SK-N-SH (cell line): Measurements from ENCODE around the gene CEBPZ. TPM values are rescaled to one million over a fixed set of nuclear protein-coding genes. Genes with fewer than 3 reads are reported as not detected.

ENCODE experiments used
- CTCF ChIA-PET: fragments of 300-600, 350-600 bp; formaldehyde crosslinking; extraction: SDS; loops from one replicate; lab custom pipeline; 2021; lab: Yijun Ruan, JAX
- POLR2A ChIA-PET: fragments of 350-600 bp; sonication (Branson Sonifier 250); formaldehyde crosslinking; extraction: SDS; loops from one replicate; lab custom pipeline; 2020; ENCODE audit warnings: antibody characterized with exemption, inconsistent platforms; lab: Yijun Ruan, JAX
- DNase-seq: peaks from one replicate; pipeline ENCODE4 v3.0.0; 2012
- H2AFZ ChIP-seq: fragments of 200-600 bp; sonication (generic); 2 replicates; pipeline ENCODE4 v1.8.1; 2016; ENCODE audit warnings: antibody characterized with exemption, mild to moderate bottlenecking, low read depth
- H3F3A ChIP-seq: fragments of 200-600 bp; sonication (generic); replicated peaks from 2 replicates; pipeline ENCODE3; 2016; ENCODE audit warnings: antibody characterized with exemption, mild to moderate bottlenecking; ENCODE audit not compliant: insufficient read depth
- H3K27ac ChIP-seq, 2 experiments: fragments of 200-500 bp in 1 of 2; fragments of 200-600 bp in 1 of 2; sonication (Bioruptor generic) in 1 of 2; sonication (generic), shearing (Covaris generic) in 1 of 2; 2 replicates each; pipeline versions ENCODE4 v1.5.1 to v1.6.1; 2014 to 2016; ENCODE audit warnings: low read depth in 2 of 2, inconsistent platforms in 1 of 2, low read length in 1 of 2, mild to moderate bottlenecking in 1 of 2, mixed read lengths in 1 of 2
- H3K27me3 ChIP-seq: fragments of 200-600 bp; sonication (generic), shearing (Covaris generic); 2 replicates; pipeline ENCODE4 v1.6.1; 2016; ENCODE audit warnings: mixed run types; ENCODE audit not compliant: insufficient read depth
- H3K36me3 ChIP-seq, 2 experiments: fragments of 200-500 bp in 1 of 2; fragments of 200-600 bp in 1 of 2; sonication (Bioruptor generic) in 1 of 2; sonication (generic) in 1 of 2; replicated peaks in 1 of 2; 2 replicates each; pipeline versions ENCODE3 to v1.5.1; 2014 to 2016; ENCODE audit warnings: low read length in 1 of 2, mild to moderate bottlenecking in 1 of 2; ENCODE audit not compliant: insufficient read depth in 2 of 2, control insufficient read depth in 1 of 2
- H3K4me1 ChIP-seq, 2 experiments: fragments of 200-500 bp in 1 of 2; fragments of 200-600 bp in 1 of 2; sonication (Bioruptor generic) in 1 of 2; sonication (generic), shearing (Covaris generic) in 1 of 2; 2 replicates each; pipeline versions ENCODE4 v1.5.1 to v1.6.1; 2014 to 2016; ENCODE audit warnings: low read depth in 1 of 2, low read length in 1 of 2, mixed run types in 1 of 2; ENCODE audit not compliant: insufficient read depth in 2 of 2, control insufficient read depth in 1 of 2
- H3K4me2 ChIP-seq: fragments of 200-600 bp; sonication (generic), shearing (Covaris generic); 2 replicates; pipeline ENCODE4 v1.6.1; 2017; ENCODE audit warnings: mixed run types
- H3K4me3 ChIP-seq, 2 experiments: fragments of 200-500 bp in 1 of 2; fragments of 200-600 bp in 1 of 2; sonication (Bioruptor generic) in 1 of 2; sonication (generic), shearing (Covaris generic) in 1 of 2; 2 replicates each; pipeline versions ENCODE4 v1.5.1 to v1.8.1; 2014 to 2016; ENCODE audit warnings: low read depth in 2 of 2, inconsistent platforms in 1 of 2, low read length in 1 of 2, mild to moderate bottlenecking in 1 of 2, mixed read lengths in 1 of 2, moderate library complexity in 1 of 2
- H3K79me2 ChIP-seq: fragments of 200-600 bp; sonication (generic); 2 replicates; pipeline ENCODE4 v1.8.1; 2017; ENCODE audit warnings: mild to moderate bottlenecking; ENCODE audit not compliant: insufficient read depth
- H3K9ac ChIP-seq: fragments of 200-600 bp; sonication (generic); 2 replicates; pipeline ENCODE4 v1.6.1; 2017; ENCODE audit warnings: mixed run types
- H3K9me2 ChIP-seq: fragments of 200-600 bp; sonication (generic); 2 replicates; pipeline ENCODE4 v1.6.1; 2017; ENCODE audit warnings: mixed run types
- H3K9me3 ChIP-seq: fragments of 200-600 bp; sonication (generic); 2 replicates; pipeline ENCODE4 v1.6.1; 2017; ENCODE audit warnings: mixed run types, mild to moderate bottlenecking, moderate library complexity
- H4K20me1 ChIP-seq: fragments of 200-600 bp; sonication (generic); 2 replicates; pipeline ENCODE4 v1.6.1; 2017; ENCODE audit warnings: mild to moderate bottlenecking, mixed run types; ENCODE audit not compliant: insufficient read depth
- CHD2 ChIP-seq: fragments of 150-350 bp; IDR thresholded peaks from 2 replicates; pipeline ENCODE4 v1.6.1; 2018; ENCODE audit warnings: low read length; ENCODE audit not compliant: partially characterized antibody
- CTCF ChIP-seq: fragments of 200-600 bp; sonication (generic); IDR thresholded peaks from 2 replicates; pipeline ENCODE4 v1.6.1; 2017; ENCODE audit warnings: antibody characterized with exemption, mild to moderate bottlenecking, moderate library complexity
- ELF1 ChIP-seq: IDR thresholded peaks from 2 replicates; pipeline ENCODE4 v1.4.0; 2012
- EZH2phosphoT487 ChIP-seq: fragments of 200-600 bp; sonication (generic); IDR thresholded peaks from 2 replicates; pipeline ENCODE4 v1.6.1; 2017; ENCODE audit warnings: low read depth, mixed run types, mild to moderate bottlenecking, antibody characterized with exemption, moderate library complexity, borderline replicate concordance
- FOXJ3 ChIP-seq: sonication (generic); formaldehyde crosslinking; IDR thresholded peaks from 2 replicates; pipeline ENCODE4 v1.5.1; 2020; ENCODE audit warnings: mild to moderate bottlenecking, missing genetic modification reagents
- FOXM1 ChIP-seq: IDR thresholded peaks from 2 replicates; pipeline ENCODE4 v1.4.0; 2012; ENCODE audit warnings: low read depth, mild to moderate bottlenecking
- GABPA ChIP-seq: IDR thresholded peaks from 2 replicates; pipeline ENCODE4 v1.4.0; 2012; ENCODE audit warnings: low read depth, mild to moderate bottlenecking
- GATA2 ChIP-seq: sonication (generic); formaldehyde crosslinking; IDR thresholded peaks from 2 replicates; pipeline ENCODE4 v1.5.0; 2020; ENCODE audit warnings: mild to moderate bottlenecking, missing genetic modification reagents
- IRF3 ChIP-seq: fragments of 150-350 bp; IDR thresholded peaks from 2 replicates; pipeline ENCODE4 v1.6.1; 2016; ENCODE audit warnings: mild to moderate bottlenecking, low read depth, low read length
- MAX ChIP-seq: IDR thresholded peaks from 2 replicates; pipeline ENCODE4 v1.4.0; 2012; ENCODE audit warnings: low read depth
- MXI1 ChIP-seq: IDR thresholded peaks from 2 replicates; pipeline ENCODE4 v1.6.1; 2012; ENCODE audit warnings: mild to moderate bottlenecking, low read depth, low read length, improper control_type of control experiment
- NFIC ChIP-seq: IDR thresholded peaks from 2 replicates; pipeline ENCODE4 v1.4.0; 2012; ENCODE audit warnings: borderline replicate concordance
- NRF1 ChIP-seq: IDR thresholded peaks from 2 replicates; pipeline ENCODE4 v1.6.1; 2012; ENCODE audit warnings: low read depth, mild to moderate bottlenecking, low read length
- RAD21 ChIP-seq: IDR thresholded peaks from 2 replicates; pipeline ENCODE4 v1.6.1; 2012; ENCODE audit warnings: mild to moderate bottlenecking, low read length
- RXRA ChIP-seq: IDR thresholded peaks from 2 replicates; pipeline ENCODE4 v1.4.0; 2012; ENCODE audit warnings: low read depth, mild to moderate bottlenecking, borderline replicate concordance
- TAF1 ChIP-seq: IDR thresholded peaks from 2 replicates; pipeline ENCODE4 v1.6.1; 2012; ENCODE audit warnings: low read depth, mild to moderate bottlenecking, low read length, moderate library complexity, borderline replicate concordance
- TCF12 ChIP-seq: IDR thresholded peaks from 2 replicates; pipeline ENCODE4 v1.4.0; 2012
- USF1 ChIP-seq: IDR thresholded peaks from 2 replicates; pipeline ENCODE4 v1.4.0; 2012; ENCODE audit warnings: low read depth, borderline replicate concordance
- WGBS: methylation state at CpG from one replicate; pipeline ENCODE4 v1.1.6; 2017; ENCODE audit warnings: low lambda C conversion rate; 5-methylcytosine and 5-hydroxymethylcytosine counted together
- polyA plus RNA-seq, 3 experiments: library from polyadenylated mRNA; depleted of rRNA; stranded (reverse); fragments of >200 nt; gene quantifications; 2 replicates each; pipeline ENCODE4 v1.2.3, GENCODE V29; 2012
- TF ChIP-seq, protein P1 (sequence below): IDR thresholded peaks from 2 replicates; pipeline ENCODE4 v1.4.0; 2012; ENCODE audit warnings: low read depth, borderline replicate concordance

The CEBPZ gene
- polyA plus RNA-seq, 1 of the 3 experiments (the other 2 are of a cell fraction): 9.7 TPM

- Histone ChIP-seq H3K9me2 (no peaks in the 10 kb centered on the region), H3K27ac (no peak overlapping the region), H2AFZ (no peak overlapping the region), H3K27me3 (no peaks in the 10 kb centered on the region), H3K79me2 (peaks cover 10% of the 10 kb centered on the region), H3K9ac (no peak overlapping the region), H3F3A (no peaks in the 10 kb centered on the region), H3K36me3 (no peaks in the 10 kb centered on the region), H3K4me2 (no peak overlapping the region), H3K4me1 (peaks cover 5 to 7% of the 10 kb centered on the region in 2 experiments; a peak in 2 of 4 replicates), H3K9me3 (no peaks in the 10 kb centered on the region), H4K20me1 (no peaks in the 10 kb centered on the region)
- ChIA-PET CTCF (no interaction called here), POLR2A (interaction anchor here (0.7 kb wide), 1 partner anchor 10 kb away, joined by 3 read pairs; no protein-coding TSS in a partner anchor)
- DNase-seq: no peak
- WGBS: 90% methylated on average over 1 of the region's 1 CpG
- TF ChIP-seq FOXJ3 (CRISPR knock-in tag): no peak
- no peak for TF ChIP-seq EZH2phosphoT487
- TF ChIP-seq CHD2: no peak
- no peak for TF ChIP-seq MXI1
- no peak for TF ChIP-seq RXRA
- TF ChIP-seq, all 33 proteins: peak for 0
- no peak overlapping the region for H3K4me3 ChIP-seq
Observed at GRCh38 chr2:37192551-37192950, 38.8 kb downstream of the CEBPZ start.

DNA sequence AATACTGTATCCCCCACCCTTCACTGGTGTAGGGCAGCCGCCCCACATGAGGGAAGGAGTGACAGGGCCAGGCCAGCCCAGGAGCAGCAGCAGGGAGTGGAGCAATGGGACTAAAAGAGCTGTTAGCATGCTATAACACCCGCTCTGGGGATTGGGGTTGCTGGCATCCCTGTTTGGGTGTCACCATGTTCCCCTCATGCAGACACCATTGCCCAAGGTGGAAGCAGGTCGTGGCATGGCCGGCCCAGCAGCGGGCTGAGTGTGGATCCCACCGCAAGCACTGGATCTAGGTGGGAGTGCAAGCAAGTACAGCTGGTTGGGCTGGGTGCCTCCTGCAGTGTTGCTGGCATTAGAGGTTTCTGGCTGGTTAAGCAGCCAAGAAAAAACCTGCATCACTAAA is 39.6 kb downstream of the CEBPZ start:
- H2AFZ ChIP-seq: no peak overlapping the region
- H3K4me2 ChIP-seq: no peak overlapping the region
- ChIA-PET POLR2A (no interaction called here), CTCF (interaction anchor here (0.8 to 1.2 kb wide), 2 partner anchors 12 to 20 kb away, joined by 3 read pairs; no protein-coding TSS in a partner anchor)
- H3K27me3 ChIP-seq: no peaks in the 10 kb centered on the region
- H3F3A ChIP-seq: no peaks in the 10 kb centered on the region
- no peaks in the 10 kb centered on the region for H4K20me1 ChIP-seq
- peaks cover 0 to 5% of the 10 kb centered on the region in 2 experiments; a peak in 2 of 4 replicates for H3K4me1 ChIP-seq
- 84% methylated on average over 6 of the region's 6 CpGs for WGBS
- H3K9me3 ChIP-seq: no peaks in the 10 kb centered on the region
- H3K36me3 ChIP-seq: no peaks in the 10 kb centered on the region
- H3K27ac ChIP-seq: no peak overlapping the region
- DNase-seq: no peak
- H3K79me2 ChIP-seq: peaks cover 2% of the 10 kb centered on the region; the same call in 1 of the 2 replicates
- no peak overlapping the region for H3K9ac ChIP-seq
- no peak overlapping the region for H3K4me3 ChIP-seq
- H3K9me2 ChIP-seq: no peaks in the 10 kb centered on the region
- TF ChIP-seq GABPA (no peak), TCF12 (no peak), FOXM1 (no peak), IRF3 (no peak), USF1 (no peak), NRF1 (no peak), CTCF (no peak), RAD21 (no peak), ELF1 (no peak), TAF1 (no peak), GATA2 (no peak), NFIC (no peak), FOXJ3 (CRISPR knock-in tag) (no peak), CHD2 (no peak), MAX (no peak)
- TF ChIP-seq, protein P1, sequence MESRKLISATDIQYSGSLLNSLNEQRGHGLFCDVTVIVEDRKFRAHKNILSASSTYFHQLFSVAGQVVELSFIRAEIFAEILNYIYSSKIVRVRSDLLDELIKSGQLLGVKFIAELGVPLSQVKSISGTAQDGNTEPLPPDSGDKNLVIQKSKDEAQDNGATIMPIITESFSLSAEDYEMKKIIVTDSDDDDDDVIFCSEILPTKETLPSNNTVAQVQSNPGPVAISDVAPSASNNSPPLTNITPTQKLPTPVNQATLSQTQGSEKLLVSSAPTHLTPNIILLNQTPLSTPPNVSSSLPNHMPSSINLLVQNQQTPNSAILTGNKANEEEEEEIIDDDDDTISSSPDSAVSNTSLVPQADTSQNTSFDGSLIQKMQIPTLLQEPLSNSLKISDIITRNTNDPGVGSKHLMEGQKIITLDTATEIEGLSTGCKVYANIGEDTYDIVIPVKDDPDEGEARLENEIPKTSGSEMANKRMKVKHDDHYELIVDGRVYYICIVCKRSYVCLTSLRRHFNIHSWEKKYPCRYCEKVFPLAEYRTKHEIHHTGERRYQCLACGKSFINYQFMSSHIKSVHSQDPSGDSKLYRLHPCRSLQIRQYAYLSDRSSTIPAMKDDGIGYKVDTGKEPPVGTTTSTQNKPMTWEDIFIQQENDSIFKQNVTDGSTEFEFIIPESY: no peak
